Activated CD4-positive, alpha-beta memory T cell treated with anti-CD3 and anti-CD28 coated beads for 36 hours (primary cell): ENCODE measurements around the gene FGF22. TPM values are rescaled to one million over a fixed set of nuclear protein-coding genes. Genes with fewer than 3 reads are reported as not detected.
"Not testable (repeated sequence)": the region's sequence is repeated elsewhere in the genome, so short reads cannot be mapped to it uniquely, and the experiment has no call there.

ENCODE experiments used
- CTCF ChIA-PET: fragments of 350-600 bp; sonication (Branson Sonifier 250); formaldehyde crosslinking; loops from one replicate; lab custom pipeline; 2021; ENCODE audit warnings: antibody characterized with exemption, inconsistent platforms; lab: Charles Lee
- POLR2A ChIA-PET: fragments of 350-600 bp; sonication (Branson Sonifier 250); formaldehyde crosslinking; loops from one replicate; lab custom pipeline; 2021; ENCODE audit warnings: antibody characterized with exemption; lab: Charles Lee
- DNase-seq: peaks from one replicate; pipeline ENCODE4 v3.0.0-alpha.2; 2020
- H3K27ac Mint-ChIP-seq: one replicate; pipeline ENCODE4 v1.8.0; 2021; ENCODE audit warnings: mixed read lengths
- H3K27me3 Mint-ChIP-seq: one replicate; pipeline ENCODE4 v1.8.0; 2021; ENCODE audit warnings: mixed read lengths
- H3K36me3 Mint-ChIP-seq: one replicate; pipeline ENCODE4 v1.8.0; 2021; ENCODE audit warnings: mixed read lengths
- H3K4me1 Mint-ChIP-seq: one replicate; pipeline ENCODE4 v1.8.0; 2021; ENCODE audit warnings: low read depth, mixed read lengths
- H3K4me3 Mint-ChIP-seq: one replicate; pipeline ENCODE4 v1.8.0; 2021; ENCODE audit warnings: mild to moderate bottlenecking, mixed read lengths
- H3K9me3 Mint-ChIP-seq: one replicate; pipeline ENCODE4 v1.8.0; 2021; ENCODE audit warnings: mixed read lengths
- intact Hi-C: fragments of 100-400 bp; cut with micrococcal nuclease; formaldehyde crosslinking; loops from one replicate; pipeline ENCODE4 v1.15.1; 2023
- total RNA-seq, 2 experiments: library from RNA; stranded (reverse); gene quantifications; one replicate each; pipeline ENCODE4 v1.2.3, GENCODE V29; 2021

The FGF22 gene
- total RNA-seq, 2 experiments from 2014 or later: 0.14 TPM; not detected in 1

DNA sequence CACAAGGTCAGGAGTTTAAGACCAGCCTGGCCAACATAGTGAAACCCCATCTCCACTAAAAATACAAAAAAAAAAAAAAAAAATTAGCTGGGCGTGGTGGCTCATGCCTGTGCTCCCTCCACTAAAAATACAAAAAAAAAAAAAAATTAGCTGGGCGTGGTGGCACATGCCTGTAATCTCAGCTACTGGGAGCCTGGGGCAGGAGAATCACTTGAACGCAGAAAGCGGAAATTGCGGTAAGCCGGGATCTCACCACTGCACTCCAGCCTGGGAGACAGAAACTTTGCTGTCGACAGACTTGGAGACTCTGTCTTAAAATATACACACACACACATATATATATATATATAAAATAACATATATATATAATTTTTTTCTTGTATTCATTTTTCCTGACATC, 13.1 kb upstream of the FGF22 start:
- ChIA-PET POLR2A (interaction anchor here (0.6 to 1.1 kb wide), 3 partner anchors 10 to 42 kb away, joined by 3 read pairs; no protein-coding TSS in a partner anchor), CTCF (interaction anchor here (1.1 to 4.9 kb wide), 2 partner anchors 42 to 94 kb away, joined by 3 to 22 read pairs; no protein-coding TSS in a partner anchor)
- H3K4me3 Mint-ChIP-seq, H3K27me3 Mint-ChIP-seq, DNase-seq, H3K9me3 Mint-ChIP-seq, intact Hi-C loops, H3K27ac Mint-ChIP-seq: not testable (repeated sequence)
- Mint-ChIP-seq H3K36me3 (peaks cover 30% of the 10 kb centered on the region), H3K4me1 (peaks cover 16% of the 10 kb centered on the region)

DNA sequence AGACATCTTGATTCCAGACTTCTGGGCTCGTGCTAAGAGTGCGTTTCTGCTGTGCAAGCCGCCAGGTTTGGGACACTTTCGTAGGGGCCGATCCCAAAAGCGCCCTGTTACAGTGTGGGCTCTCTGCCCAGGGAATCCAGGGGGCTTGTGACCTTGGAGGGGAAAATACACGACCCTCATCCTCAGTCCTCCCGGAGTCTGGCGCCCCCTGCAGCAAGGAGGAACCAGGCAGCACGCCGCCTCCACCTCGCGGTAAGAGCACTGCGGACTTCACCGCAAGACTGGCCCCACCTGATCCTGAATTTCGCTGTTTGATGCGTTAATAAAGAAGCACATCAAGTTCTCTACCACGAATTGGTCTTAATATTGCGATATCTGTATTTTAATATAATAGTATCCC, 11.5 kb upstream of the FGF22 start:
- H3K9me3 Mint-ChIP-seq: no peaks in the 10 kb centered on the region
- no peak overlapping the region for H3K4me3 Mint-ChIP-seq
- no peak overlapping the region for H3K27ac Mint-ChIP-seq
- H3K4me1 Mint-ChIP-seq: peaks cover 25% of the 10 kb centered on the region
- ChIA-PET CTCF (interaction anchor here (0.7 to 4.9 kb wide), 2 partner anchors 17 to 44 kb away, joined by 3 to 22 read pairs; no protein-coding TSS in a partner anchor), POLR2A (no interaction called here)
- H3K27me3 Mint-ChIP-seq: no peaks in the 10 kb centered on the region
- peak; percentile 33 for DNase-seq
- H3K36me3 Mint-ChIP-seq: peaks cover 38% of the 10 kb centered on the region
- intact Hi-C loops: no loop called here

DNA sequence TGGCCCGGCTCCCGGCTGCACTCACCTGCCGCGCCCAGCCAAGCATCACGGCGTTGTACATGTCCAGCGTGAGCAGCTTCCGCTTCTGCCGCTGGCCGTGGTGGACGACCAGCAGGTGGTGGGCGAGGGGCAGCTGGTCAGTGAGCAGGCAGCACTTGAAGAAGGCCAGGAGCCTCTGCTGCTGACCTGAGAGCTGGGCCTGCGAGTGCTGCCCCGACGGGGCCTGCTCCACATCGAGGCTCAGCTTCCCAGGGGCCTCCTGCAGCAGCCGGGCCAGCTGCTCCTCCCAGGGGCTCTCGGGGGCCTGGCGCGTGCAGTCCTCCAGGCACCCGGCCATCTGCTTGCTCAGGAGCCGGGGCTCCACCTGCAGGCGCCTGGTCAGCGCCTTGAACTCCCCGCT, 10.2 kb upstream of the FGF22 start:
- H3K4me1 Mint-ChIP-seq: peaks cover 33% of the 10 kb centered on the region
- H3K27ac Mint-ChIP-seq, intact Hi-C loops, H3K9me3 Mint-ChIP-seq, H3K27me3 Mint-ChIP-seq, POLR2A ChIA-PET, DNase-seq, H3K4me3 Mint-ChIP-seq: not testable (repeated sequence)
- peaks cover 35% of the 10 kb centered on the region for H3K36me3 Mint-ChIP-seq
- CTCF ChIA-PET: interaction anchor here (4.9 kb wide), 1 partner anchor 45 kb away, joined by 22 read pairs; no protein-coding TSS in a partner anchor

DNA sequence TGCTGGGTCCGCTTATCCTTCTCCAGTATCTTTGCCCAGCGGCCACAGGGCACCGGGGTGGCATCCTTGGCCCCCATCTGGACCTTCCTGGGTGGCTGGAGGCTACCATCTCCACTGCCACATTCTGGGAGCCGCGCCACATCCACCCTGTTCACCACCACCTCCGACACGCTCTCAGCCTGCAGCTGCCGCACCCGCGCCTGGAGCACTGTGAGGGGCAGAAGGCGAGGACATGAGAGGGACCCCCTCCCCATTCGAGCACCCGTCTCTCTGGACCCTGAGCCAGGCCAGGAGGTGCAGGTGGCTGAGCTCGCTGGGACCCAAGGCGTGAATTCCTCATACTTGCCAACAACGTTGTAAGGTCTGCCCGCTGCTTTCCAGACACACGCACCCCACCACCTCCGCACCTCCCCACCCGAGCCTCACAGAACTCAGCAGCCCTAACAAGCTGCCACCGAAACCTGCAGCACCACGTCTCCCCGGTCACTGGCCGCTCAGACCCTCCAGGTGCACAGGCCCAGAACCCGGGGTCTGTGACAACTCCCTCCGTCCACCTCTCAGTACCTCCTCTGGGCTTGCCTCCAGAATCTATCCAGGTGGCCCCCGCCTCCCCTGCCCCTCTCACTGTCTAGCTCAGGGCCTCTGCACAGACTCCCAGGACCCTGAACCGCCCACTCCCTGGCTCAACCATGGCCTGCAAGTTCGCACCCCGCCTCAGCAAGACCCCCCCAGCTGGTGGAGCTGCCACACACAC, 9.5 kb upstream of the FGF22 start:
- POLR2A ChIA-PET: no interaction called here
- DNase-seq: no peak
- peaks cover 35% of the 10 kb centered on the region for H3K36me3 Mint-ChIP-seq
- H3K4me1 Mint-ChIP-seq: peaks cover 33% of the 10 kb centered on the region
- no peak overlapping the region for H3K4me3 Mint-ChIP-seq
- CTCF ChIA-PET: no interaction called here
- H3K9me3 Mint-ChIP-seq: no peaks in the 10 kb centered on the region
- intact Hi-C loops: loop anchor here (10.0 kb wide), 1 partner anchor 45 kb away; the partner anchor contains the start of gene HCN2
- H3K27me3 Mint-ChIP-seq: no peaks in the 10 kb centered on the region
- H3K27ac Mint-ChIP-seq: no peak overlapping the region

DNA sequence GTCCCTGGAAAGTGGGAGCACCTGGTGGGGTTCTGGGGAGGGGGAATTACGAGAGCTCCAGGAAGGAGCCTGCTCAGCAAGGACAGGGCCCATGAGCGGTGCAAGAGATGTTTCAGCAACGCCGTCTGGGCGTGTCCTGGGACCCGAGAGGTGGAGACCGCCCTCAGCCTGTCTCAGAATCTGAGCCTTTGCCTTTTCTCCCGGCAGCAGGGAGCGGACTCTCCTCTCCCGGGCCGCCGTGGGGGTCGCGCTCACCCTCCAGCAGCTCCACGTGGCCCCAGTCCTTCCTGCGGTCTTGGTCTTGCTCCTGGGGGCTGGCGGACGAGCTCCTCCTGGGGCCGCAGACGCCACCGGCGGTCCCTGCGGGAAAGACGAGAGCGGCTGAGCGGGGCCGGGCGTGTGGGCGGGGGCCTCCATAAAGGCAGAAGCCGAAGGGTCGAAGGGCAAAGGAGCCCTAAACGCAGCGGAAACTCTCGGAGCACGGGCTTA, 7.1 kb upstream of the FGF22 start:
- DNase-seq: peak; percentile 64
- H3K4me3 Mint-ChIP-seq: peak overlapping the region; percentile 96
- ChIA-PET CTCF (interaction anchor here (0.6 to 0.9 kb wide), 2 partner anchors 27 to 48 kb away, joined by 3 to 4 read pairs; no protein-coding TSS in a partner anchor), POLR2A (interaction anchor here (1.1 kb wide), 1 partner anchor 47 kb away, joined by 3 read pairs; no protein-coding TSS in a partner anchor)
- intact Hi-C loops: loop anchor here (1.0 to 10.0 kb wide), 4 partner anchors 21 to 164 kb away; partner anchors contain the start of genes HCN2 and PTBP1
- no peaks in the 10 kb centered on the region for H3K9me3 Mint-ChIP-seq
- peaks cover 31% of the 10 kb centered on the region for H3K36me3 Mint-ChIP-seq
- no peaks in the 10 kb centered on the region for H3K27me3 Mint-ChIP-seq
- H3K27ac Mint-ChIP-seq: peak overlapping the region; percentile 84
- peaks cover 33% of the 10 kb centered on the region for H3K4me1 Mint-ChIP-seq

DNA sequence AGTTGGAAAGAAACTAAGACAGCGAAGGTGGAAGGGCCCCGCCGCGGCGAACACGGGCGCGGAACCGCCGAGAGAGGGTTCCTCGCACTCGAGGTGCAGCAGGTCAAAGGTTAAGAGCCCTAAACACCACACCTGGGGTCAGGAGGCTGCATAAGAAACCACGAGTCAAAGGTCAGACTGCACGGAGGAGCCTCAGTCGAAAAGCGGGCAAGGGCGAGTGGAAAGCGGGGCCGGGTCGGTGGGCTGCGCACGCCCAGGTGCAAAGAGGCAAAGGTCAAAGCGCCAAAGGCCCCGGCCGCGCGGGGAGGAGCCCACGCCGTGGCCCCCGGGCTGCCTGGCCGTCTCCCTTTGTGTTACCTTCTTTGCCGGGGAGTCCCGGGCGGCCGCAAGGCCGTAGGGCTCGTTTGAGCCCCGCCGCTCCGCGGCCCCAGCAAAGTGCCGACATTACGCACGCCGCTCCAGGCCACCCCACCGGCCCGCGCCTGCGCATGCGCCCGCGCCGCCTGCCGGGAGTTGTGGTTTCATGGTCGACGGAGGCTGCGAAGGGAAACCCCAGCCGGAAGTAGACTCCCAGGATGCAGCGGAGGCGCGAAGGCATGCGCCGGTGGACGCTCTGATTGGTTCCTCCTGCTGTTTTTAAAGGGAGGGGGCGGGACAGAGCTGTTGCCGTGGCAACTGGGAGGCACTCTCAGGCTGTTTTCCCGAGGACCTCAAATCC, 6.5 kb upstream of the FGF22 start, which contains the start of gene POLRMT:
TSS of gene POLRMT (minus strand) at position 470 of the 718 bp plus-strand sequence. CDS start at position 445, 25 bp downstream.
- peak within 1 kb of the TSS; percentile 84 for H3K27ac Mint-ChIP-seq
- intact Hi-C loops: loop anchor here (1.0 to 10.0 kb wide), 4 partner anchors 22 to 164 kb away; partner anchors contain the start of genes HCN2 and PTBP1
- H3K4me1 Mint-ChIP-seq: peaks cover 33% of the 10 kb centered on the region
- DNase-seq: peak; percentile 99
- peaks cover 29% of the 10 kb centered on the region for H3K36me3 Mint-ChIP-seq
- ChIA-PET POLR2A (interaction anchor here (1.1 to 1.5 kb wide), 2 partner anchors 21 to 27 kb away, joined by 3 read pairs; no protein-coding TSS in a partner anchor), CTCF (interaction anchor here (0.5 to 1.8 kb wide), 5 partner anchors 27 to 49 kb away, joined by 3 to 4 read pairs (median 3); no protein-coding TSS in a partner anchor)
- peak within 1 kb of the TSS; percentile 96 for H3K4me3 Mint-ChIP-seq
- H3K27me3 Mint-ChIP-seq: no peaks in the 10 kb centered on the region
- H3K9me3 Mint-ChIP-seq: no peaks in the 10 kb centered on the region

DNA sequence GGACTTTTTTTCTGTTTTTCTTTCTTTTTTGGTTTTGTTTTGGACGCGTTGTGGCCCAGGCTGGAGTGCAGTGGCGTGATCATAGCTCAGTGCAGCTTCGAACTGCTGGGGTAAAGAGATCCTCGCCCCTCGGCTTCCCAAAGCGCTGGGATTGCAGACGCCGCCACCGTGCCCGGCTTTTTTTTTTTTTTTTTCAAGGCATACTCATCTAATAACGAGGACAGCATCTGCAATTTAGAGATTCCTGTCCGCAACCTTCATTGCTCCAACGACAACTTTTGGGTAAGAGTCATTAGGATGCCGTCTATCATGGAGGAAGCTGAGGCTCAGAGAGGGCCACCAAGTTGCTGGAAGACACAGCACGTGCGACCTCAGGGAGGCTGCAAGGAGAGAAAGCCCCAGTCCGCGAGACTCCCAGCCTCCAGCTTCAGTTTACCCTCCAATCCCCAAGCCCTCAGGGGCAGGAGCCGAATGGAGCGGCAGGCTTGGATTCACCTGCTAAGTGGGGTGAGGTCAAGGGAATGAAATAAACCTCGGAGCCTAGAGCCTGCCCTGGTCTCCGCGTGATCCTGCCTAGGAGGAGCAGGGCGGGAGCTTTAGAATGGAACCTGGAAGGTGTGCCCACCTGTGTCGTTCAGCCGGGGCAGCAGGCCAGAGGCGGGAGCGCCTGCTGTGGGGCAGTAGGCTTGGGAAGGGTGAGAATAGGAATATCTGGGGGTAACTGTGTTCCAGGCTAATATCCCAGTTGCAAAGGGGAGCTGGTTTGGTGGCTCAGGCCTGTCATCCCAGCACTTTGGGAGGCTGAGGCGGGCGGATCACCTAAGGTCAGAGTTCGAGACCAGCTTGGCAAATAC, 5.7 kb upstream of the FGF22 start:
- CTCF ChIA-PET: interaction anchor here (1.0 to 1.8 kb wide), 2 partner anchors 28 to 46 kb away, joined by 3 to 4 read pairs; no protein-coding TSS in a partner anchor
- peak overlapping the region; percentile 96 for H3K4me3 Mint-ChIP-seq
- intact Hi-C loops: loop anchor here (1.0 to 10.0 kb wide), 4 partner anchors 23 to 163 kb away; partner anchors contain the start of genes HCN2 and PTBP1

DNA sequence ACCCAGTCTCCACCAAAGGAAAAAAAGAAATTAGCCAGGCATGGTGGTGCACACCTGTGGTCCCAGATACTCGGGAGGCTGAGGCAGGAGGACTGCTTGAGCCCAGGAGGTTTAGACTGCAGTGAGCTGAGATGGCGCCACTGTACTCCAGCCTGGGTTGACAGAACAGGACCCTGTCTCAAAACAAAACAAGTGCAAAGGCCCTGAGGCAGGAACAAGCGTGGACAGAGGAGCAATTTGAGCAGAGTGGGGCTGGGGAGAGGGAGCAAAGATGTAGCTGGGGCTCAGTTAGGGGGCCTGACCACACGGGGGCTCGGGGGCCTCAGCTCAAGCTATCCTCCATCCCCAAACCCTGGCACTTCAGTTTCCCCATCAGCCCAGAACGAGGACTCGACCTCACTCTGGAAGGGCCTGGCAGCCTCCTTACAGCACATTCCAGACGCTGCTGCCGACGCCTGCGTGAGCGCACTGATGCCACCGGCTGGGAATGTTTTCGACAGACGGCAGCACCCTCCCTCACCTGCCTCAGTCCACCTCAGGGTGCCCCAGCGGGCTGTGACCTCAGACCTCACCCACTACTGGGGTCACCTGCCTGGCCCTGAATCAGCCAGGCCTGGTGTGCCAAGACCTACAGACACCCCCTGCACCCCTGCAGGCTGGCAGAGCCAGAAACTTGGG, 4.6 kb upstream of the FGF22 start:
- DNase-seq: no peak
- H3K36me3 Mint-ChIP-seq: peaks cover 15% of the 10 kb centered on the region
- no peaks in the 10 kb centered on the region for H3K27me3 Mint-ChIP-seq
- ChIA-PET POLR2A (no interaction called here), CTCF (interaction anchor here (1.8 kb wide), 1 partner anchor 29 kb away, joined by 4 read pairs; no protein-coding TSS in a partner anchor)
- no peaks in the 10 kb centered on the region for H3K9me3 Mint-ChIP-seq
- H3K27ac Mint-ChIP-seq: peak overlapping the region; percentile 49
- peaks cover 39% of the 10 kb centered on the region for H3K4me1 Mint-ChIP-seq
- H3K4me3 Mint-ChIP-seq: no peak overlapping the region
- intact Hi-C loops: loop anchor here (10.0 kb wide), 1 partner anchor 50 kb away; the partner anchor contains the start of gene HCN2

More for the DNA sequence above, 5.7 kb upstream of the FGF22 start:
- no peak for DNase-seq
- Mint-ChIP-seq H3K4me1 (peaks cover 38% of the 10 kb centered on the region), H3K36me3 (peaks cover 22% of the 10 kb centered on the region), H3K27me3 (no peaks in the 10 kb centered on the region), H3K9me3 (no peaks in the 10 kb centered on the region), H3K27ac (peak overlapping the region; percentile 72)
- POLR2A ChIA-PET: interaction anchor here (1.1 to 1.5 kb wide), 2 partner anchors 22 to 26 kb away, joined by 3 read pairs; no protein-coding TSS in a partner anchor

DNA sequence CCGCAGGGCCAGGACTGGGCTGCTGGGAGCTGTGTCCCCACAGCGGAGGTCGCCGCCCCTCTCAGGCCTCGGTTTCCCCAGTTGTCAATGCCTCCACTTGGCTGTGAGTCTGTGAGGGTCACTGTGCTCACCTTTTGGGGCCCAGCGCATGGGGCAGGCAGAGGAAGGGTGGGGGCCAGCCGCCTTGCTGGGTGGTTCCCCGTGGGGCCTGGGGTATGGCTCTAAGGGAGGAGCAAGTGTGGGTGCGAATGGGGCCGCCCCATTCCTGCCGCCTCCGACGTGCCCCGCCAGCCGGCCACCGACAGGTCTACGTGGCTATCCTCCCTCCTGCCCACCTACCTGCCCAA, 800 bp upstream of the FGF22 start:
- no peak overlapping the region for H3K27ac Mint-ChIP-seq
- no peaks in the 10 kb centered on the region for H3K9me3 Mint-ChIP-seq
- intact Hi-C loops: loop anchor here (10.0 kb wide), 1 partner anchor 54 kb away; the partner anchor contains the start of gene HCN2
- CTCF ChIA-PET: interaction anchor here (1.0 kb wide), 1 partner anchor 107 kb away, joined by 3 read pairs; no protein-coding TSS in a partner anchor
- H3K27me3 Mint-ChIP-seq: no peaks in the 10 kb centered on the region
- DNase-seq: no peak
- H3K36me3 Mint-ChIP-seq: no peaks in the 10 kb centered on the region
- POLR2A ChIA-PET: no interaction called here
- H3K4me1 Mint-ChIP-seq: peaks cover 18% of the 10 kb centered on the region
- H3K4me3 Mint-ChIP-seq: peak overlapping the region; percentile 65

DNA sequence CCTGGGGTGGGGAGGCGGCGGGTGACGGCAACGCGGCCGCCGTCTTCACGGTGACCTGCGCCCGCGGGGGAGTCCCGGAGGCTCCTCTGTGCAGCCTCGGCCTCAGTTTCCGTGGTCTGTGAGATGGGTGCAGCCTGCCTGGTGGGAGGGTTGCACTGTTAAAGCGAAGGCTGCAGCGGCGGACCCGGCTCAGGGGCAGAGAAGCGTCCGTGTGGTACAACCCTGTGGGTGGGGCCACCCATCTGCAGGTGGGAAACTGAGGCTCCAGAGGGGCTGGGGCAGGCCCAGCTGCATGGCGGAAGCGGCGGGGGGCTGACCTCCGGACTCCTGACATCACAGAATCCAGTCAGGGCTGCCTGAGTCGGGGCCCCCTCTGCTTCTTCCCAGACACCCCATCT, 481 bp downstream of the FGF22 start:
- Mint-ChIP-seq H3K4me3 (no peak overlapping the region), H3K36me3 (no peaks in the 10 kb centered on the region), H3K27ac (no peak overlapping the region), H3K9me3 (no peaks in the 10 kb centered on the region), H3K4me1 (peaks cover 13% of the 10 kb centered on the region), H3K27me3 (no peaks in the 10 kb centered on the region)
- intact Hi-C loops: no loop called here
- POLR2A ChIA-PET: no interaction called here
- CTCF ChIA-PET: no interaction called here
- DNase-seq: no peak
